ENCODE data around the gene ZNG1A.
"Not testable (repeated sequence)": the region's sequence is repeated elsewhere in the genome, so short reads cannot be mapped to it uniquely, and the experiment has no call there.

ZNG1A gene

GRCh38 chr9:98775-99174 is 80.1 kb downstream of the ZNG1A start:
- DNase-seq (ENCODE audit: low spot score), result not testable (repeated sequence)

GRCh38 chr9:94992-95391 is 83.9 kb downstream of the ZNG1A start:
- DNase-seq (ENCODE audit: low spot score), result not testable (repeated sequence)

- not testable (repeated sequence) for DNase-seq (ENCODE audit: low spot score)
Measured at GRCh38 chr9:94323-94722, 84.5 kb downstream of the ZNG1A start.

- not testable (repeated sequence) for DNase-seq (ENCODE audit: low spot score)
Measured at GRCh38 chr9:93909-94308, 84.9 kb downstream of the ZNG1A start.

- not testable (repeated sequence) for DNase-seq (ENCODE audit: low spot score)
Measured at GRCh38 chr9:90851-91250, 88.0 kb downstream of the ZNG1A start.

- DNase-seq (ENCODE audit: low spot score), result not testable (repeated sequence)
Measured at GRCh38 chr9:88396-89037, 90.3 kb downstream of the ZNG1A start.

GRCh38 chr9:87860-88259 is 91.0 kb downstream of the ZNG1A start:
- DNase-seq (ENCODE audit: low spot score), result not testable (repeated sequence)

- not testable (repeated sequence) for DNase-seq (ENCODE audit: low spot score)
Measured at GRCh38 chr9:87105-87504, 91.8 kb downstream of the ZNG1A start.

- DNase-seq (ENCODE audit: low spot score), result not testable (repeated sequence)
Measured at GRCh38 chr9:86697-87096, 92.2 kb downstream of the ZNG1A start.

GRCh38 chr9:82932-83689 is 95.7 kb downstream of the ZNG1A start:
- DNase-seq (ENCODE audit: low spot score), result not testable (repeated sequence)

GRCh38 chr9:78333-78732 is 100.5 kb downstream of the ZNG1A start:
- DNase-seq (ENCODE audit: low spot score), result not testable (repeated sequence)

GRCh38 chr9:76389-76788 is 102.5 kb downstream of the ZNG1A start:
- DNase-seq (ENCODE audit: low spot score), result not testable (repeated sequence)

GRCh38 chr9:73900-74525 is 104.8 kb downstream of the ZNG1A start:
- not testable (repeated sequence) for DNase-seq (ENCODE audit: low spot score)

GRCh38 chr9:73076-73899 is 105.6 kb downstream of the ZNG1A start:
- peak; percentile 61 for DNase-seq (ENCODE audit: low spot score)

All from D341Med (cell line).